SK-N-SH (cell line): ENCODE data around the gene SNRPA1. TPM values are rescaled to one million over a fixed set of nuclear protein-coding genes. Genes with fewer than 3 reads are reported as not detected.
A peak's percentile ranks its signal among the peaks of the same experiment; 100 is the strongest.

Experiments used
- CTCF ChIA-PET: fragments of 300-600, 350-600 bp; formaldehyde crosslinking; extraction: SDS; loops from one replicate; lab custom pipeline; 2021; lab: Yijun Ruan, JAX
- POLR2A ChIA-PET: fragments of 350-600 bp; sonication (Branson Sonifier 250); formaldehyde crosslinking; extraction: SDS; loops from one replicate; lab custom pipeline; 2020; ENCODE audit warnings: antibody characterized with exemption, inconsistent platforms; lab: Yijun Ruan, JAX
- DNase-seq: peaks from one replicate; pipeline ENCODE4 v3.0.0; 2012
- H2AFZ ChIP-seq: fragments of 200-600 bp; sonication (generic); 2 replicates; pipeline ENCODE4 v1.8.1; 2016; ENCODE audit warnings: antibody characterized with exemption, mild to moderate bottlenecking, low read depth
- H3F3A ChIP-seq: fragments of 200-600 bp; sonication (generic); replicated peaks from 2 replicates; pipeline ENCODE3; 2016; ENCODE audit warnings: antibody characterized with exemption, mild to moderate bottlenecking; ENCODE audit not compliant: insufficient read depth
- H3K27ac ChIP-seq, 2 experiments: fragments of 200-500 bp in 1 of 2; fragments of 200-600 bp in 1 of 2; sonication (Bioruptor generic) in 1 of 2; sonication (generic), shearing (Covaris generic) in 1 of 2; 2 replicates each; pipeline versions ENCODE4 v1.5.1 to v1.6.1; 2014 to 2016; ENCODE audit warnings: low read depth in 2 of 2, inconsistent platforms in 1 of 2, low read length in 1 of 2, mild to moderate bottlenecking in 1 of 2, mixed read lengths in 1 of 2
- H3K27me3 ChIP-seq: fragments of 200-600 bp; sonication (generic), shearing (Covaris generic); 2 replicates; pipeline ENCODE4 v1.6.1; 2016; ENCODE audit warnings: mixed run types; ENCODE audit not compliant: insufficient read depth
- H3K36me3 ChIP-seq, 2 experiments: fragments of 200-500 bp in 1 of 2; fragments of 200-600 bp in 1 of 2; sonication (Bioruptor generic) in 1 of 2; sonication (generic) in 1 of 2; replicated peaks in 1 of 2; 2 replicates each; pipeline versions ENCODE3 to v1.5.1; 2014 to 2016; ENCODE audit warnings: low read length in 1 of 2, mild to moderate bottlenecking in 1 of 2; ENCODE audit not compliant: insufficient read depth in 2 of 2, control insufficient read depth in 1 of 2
- H3K4me1 ChIP-seq, 2 experiments: fragments of 200-500 bp in 1 of 2; fragments of 200-600 bp in 1 of 2; sonication (Bioruptor generic) in 1 of 2; sonication (generic), shearing (Covaris generic) in 1 of 2; 2 replicates each; pipeline versions ENCODE4 v1.5.1 to v1.6.1; 2014 to 2016; ENCODE audit warnings: low read depth in 1 of 2, low read length in 1 of 2, mixed run types in 1 of 2; ENCODE audit not compliant: insufficient read depth in 2 of 2, control insufficient read depth in 1 of 2
- H3K4me2 ChIP-seq: fragments of 200-600 bp; sonication (generic), shearing (Covaris generic); 2 replicates; pipeline ENCODE4 v1.6.1; 2017; ENCODE audit warnings: mixed run types
- H3K4me3 ChIP-seq, 2 experiments: fragments of 200-500 bp in 1 of 2; fragments of 200-600 bp in 1 of 2; sonication (Bioruptor generic) in 1 of 2; sonication (generic), shearing (Covaris generic) in 1 of 2; 2 replicates each; pipeline versions ENCODE4 v1.5.1 to v1.8.1; 2014 to 2016; ENCODE audit warnings: low read depth in 2 of 2, inconsistent platforms in 1 of 2, low read length in 1 of 2, mild to moderate bottlenecking in 1 of 2, mixed read lengths in 1 of 2, moderate library complexity in 1 of 2
- H3K79me2 ChIP-seq: fragments of 200-600 bp; sonication (generic); 2 replicates; pipeline ENCODE4 v1.8.1; 2017; ENCODE audit warnings: mild to moderate bottlenecking; ENCODE audit not compliant: insufficient read depth
- H3K9ac ChIP-seq: fragments of 200-600 bp; sonication (generic); 2 replicates; pipeline ENCODE4 v1.6.1; 2017; ENCODE audit warnings: mixed run types
- H3K9me2 ChIP-seq: fragments of 200-600 bp; sonication (generic); 2 replicates; pipeline ENCODE4 v1.6.1; 2017; ENCODE audit warnings: mixed run types
- H3K9me3 ChIP-seq: fragments of 200-600 bp; sonication (generic); 2 replicates; pipeline ENCODE4 v1.6.1; 2017; ENCODE audit warnings: mixed run types, mild to moderate bottlenecking, moderate library complexity
- H4K20me1 ChIP-seq: fragments of 200-600 bp; sonication (generic); 2 replicates; pipeline ENCODE4 v1.6.1; 2017; ENCODE audit warnings: mild to moderate bottlenecking, mixed run types; ENCODE audit not compliant: insufficient read depth
- FOSL2 ChIP-seq: IDR thresholded peaks from 2 replicates; pipeline ENCODE4 v1.4.0; 2012; ENCODE audit warnings: low read depth, mild to moderate bottlenecking, moderate library complexity, borderline replicate concordance
- GATA2 ChIP-seq: sonication (generic); formaldehyde crosslinking; IDR thresholded peaks from 2 replicates; pipeline ENCODE4 v1.5.0; 2020; ENCODE audit warnings: mild to moderate bottlenecking, missing genetic modification reagents
- RCOR1 ChIP-seq: fragments of 150-350 bp; IDR thresholded peaks from 2 replicates; pipeline ENCODE4 v1.6.1; 2017; ENCODE audit warnings: antibody characterized with exemption, low read length
- SMC3 ChIP-seq: IDR thresholded peaks from 2 replicates; pipeline ENCODE4 v1.6.1; 2012; ENCODE audit warnings: low read depth, low read length, improper control_type of control experiment
- TAF1 ChIP-seq: IDR thresholded peaks from 2 replicates; pipeline ENCODE4 v1.6.1; 2012; ENCODE audit warnings: low read depth, mild to moderate bottlenecking, low read length, moderate library complexity, borderline replicate concordance
- TCF12 ChIP-seq: IDR thresholded peaks from 2 replicates; pipeline ENCODE4 v1.4.0; 2012
- WGBS: methylation state at CpG from one replicate; pipeline ENCODE4 v1.1.6; 2017; ENCODE audit warnings: low lambda C conversion rate; 5-methylcytosine and 5-hydroxymethylcytosine counted together
- polyA plus RNA-seq, 3 experiments: library from polyadenylated mRNA; depleted of rRNA; stranded (reverse); fragments of >200 nt; gene quantifications; 2 replicates each; pipeline ENCODE4 v1.2.3, GENCODE V29; 2012
- TF ChIP-seq, protein P1 (sequence below): IDR thresholded peaks from 2 replicates; pipeline ENCODE4 v1.4.0; 2012; ENCODE audit warnings: low read depth, borderline replicate concordance

SNRPA1 gene
- polyA plus RNA-seq, 1 of the 3 experiments (the other 2 are of a cell fraction) = 62.3 TPM

DNA sequence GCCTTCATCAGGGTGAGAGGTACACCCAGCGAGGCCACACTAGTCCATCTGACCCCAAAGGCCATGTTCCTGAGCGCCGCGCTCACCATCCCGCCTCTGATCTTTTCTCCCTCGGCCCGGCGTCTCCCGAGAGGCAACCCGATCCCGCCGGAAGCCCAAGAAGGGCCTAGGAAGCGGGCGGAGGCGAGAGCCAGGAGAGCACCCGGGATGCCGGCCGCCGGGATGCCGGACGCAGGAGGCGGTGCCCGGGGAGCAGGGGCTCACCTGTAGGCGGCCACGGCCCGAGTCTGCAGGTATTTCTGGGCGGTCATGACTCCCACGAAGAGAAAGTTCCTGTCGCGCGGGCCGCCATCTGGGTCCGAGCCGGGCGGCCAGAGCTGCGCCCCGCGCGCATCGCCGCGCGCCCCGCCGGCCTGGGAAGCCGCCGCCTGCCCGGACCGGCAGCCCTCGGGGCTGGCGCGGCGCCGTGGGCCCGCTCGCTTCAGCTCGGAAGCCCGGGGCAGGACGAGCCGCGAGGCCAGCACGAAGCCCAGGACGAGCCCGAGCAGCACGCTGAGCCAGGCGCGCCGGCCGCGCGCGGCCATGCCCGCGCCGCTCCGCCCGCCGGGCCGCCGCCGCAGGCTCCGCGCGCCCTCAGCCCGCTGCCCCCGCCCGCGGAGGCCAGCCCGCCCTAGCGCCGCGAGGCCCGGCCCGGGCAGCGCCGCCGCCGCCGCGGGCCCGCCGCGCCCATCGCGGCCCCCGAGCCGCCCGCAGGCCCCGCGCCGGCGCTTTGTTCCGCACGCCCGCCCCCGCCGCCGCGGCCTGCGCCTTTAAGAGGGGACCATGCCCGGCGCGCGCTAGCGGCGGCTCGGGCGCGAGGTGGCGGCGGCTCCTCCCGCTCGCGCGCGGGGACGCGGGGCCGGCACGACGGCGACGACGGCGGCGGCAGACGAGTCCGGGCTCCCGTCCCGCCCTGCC lies 43.9 kb downstream of the SNRPA1 start:
- H3K27me3 ChIP-seq = no peaks in the 10 kb centered on the region
- H3K36me3 ChIP-seq = peaks cover 0 to 12% of the 10 kb centered on the region in 2 experiments
- peak overlapping the region; percentile 77 for H3K9ac ChIP-seq
- ChIA-PET POLR2A (interaction anchor here (0.6 to 1.8 kb wide), 4 partner anchors 102 to 243 kb away, joined by 3 to 8 read pairs (median 6); no protein-coding TSS in a partner anchor), CTCF (interaction anchor here (0.6 to 12.8 kb wide), 19 partner anchors 8 to 244 kb away, joined by 3 to 190 read pairs (median 3); no protein-coding TSS in a partner anchor)
- peak overlapping the region; percentile 69 to 89 for H3K4me3 ChIP-seq
- no peaks in the 10 kb centered on the region for H3K9me3 ChIP-seq
- under 1% methylated on average over 26 of the region's 150 CpGs for WGBS
- DNase-seq = peak; percentile 68
- H2AFZ ChIP-seq = no peak overlapping the region
- H3F3A ChIP-seq = no peaks in the 10 kb centered on the region
- no peaks in the 10 kb centered on the region for H3K9me2 ChIP-seq
- peak overlapping the region; percentile 36 to 87; a peak in 3 of 4 replicates for H3K27ac ChIP-seq
- H3K4me2 ChIP-seq = peak overlapping the region; percentile 90
- H3K4me1 ChIP-seq = peaks cover 4 to 29% of the 10 kb centered on the region in 2 experiments; a peak in 2 of 4 replicates
- TF ChIP-seq SMC3 (no peak), TAF1 (0 out of 2 replicates have a peak, but pooled peaks have one; percentile 29), RCOR1 (no peak)
- TF ChIP-seq, protein P1, sequence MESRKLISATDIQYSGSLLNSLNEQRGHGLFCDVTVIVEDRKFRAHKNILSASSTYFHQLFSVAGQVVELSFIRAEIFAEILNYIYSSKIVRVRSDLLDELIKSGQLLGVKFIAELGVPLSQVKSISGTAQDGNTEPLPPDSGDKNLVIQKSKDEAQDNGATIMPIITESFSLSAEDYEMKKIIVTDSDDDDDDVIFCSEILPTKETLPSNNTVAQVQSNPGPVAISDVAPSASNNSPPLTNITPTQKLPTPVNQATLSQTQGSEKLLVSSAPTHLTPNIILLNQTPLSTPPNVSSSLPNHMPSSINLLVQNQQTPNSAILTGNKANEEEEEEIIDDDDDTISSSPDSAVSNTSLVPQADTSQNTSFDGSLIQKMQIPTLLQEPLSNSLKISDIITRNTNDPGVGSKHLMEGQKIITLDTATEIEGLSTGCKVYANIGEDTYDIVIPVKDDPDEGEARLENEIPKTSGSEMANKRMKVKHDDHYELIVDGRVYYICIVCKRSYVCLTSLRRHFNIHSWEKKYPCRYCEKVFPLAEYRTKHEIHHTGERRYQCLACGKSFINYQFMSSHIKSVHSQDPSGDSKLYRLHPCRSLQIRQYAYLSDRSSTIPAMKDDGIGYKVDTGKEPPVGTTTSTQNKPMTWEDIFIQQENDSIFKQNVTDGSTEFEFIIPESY = no peak
- peaks cover 46% of the 10 kb centered on the region for H4K20me1 ChIP-seq
- H3K79me2 ChIP-seq = peaks cover 49% of the 10 kb centered on the region

DNA sequence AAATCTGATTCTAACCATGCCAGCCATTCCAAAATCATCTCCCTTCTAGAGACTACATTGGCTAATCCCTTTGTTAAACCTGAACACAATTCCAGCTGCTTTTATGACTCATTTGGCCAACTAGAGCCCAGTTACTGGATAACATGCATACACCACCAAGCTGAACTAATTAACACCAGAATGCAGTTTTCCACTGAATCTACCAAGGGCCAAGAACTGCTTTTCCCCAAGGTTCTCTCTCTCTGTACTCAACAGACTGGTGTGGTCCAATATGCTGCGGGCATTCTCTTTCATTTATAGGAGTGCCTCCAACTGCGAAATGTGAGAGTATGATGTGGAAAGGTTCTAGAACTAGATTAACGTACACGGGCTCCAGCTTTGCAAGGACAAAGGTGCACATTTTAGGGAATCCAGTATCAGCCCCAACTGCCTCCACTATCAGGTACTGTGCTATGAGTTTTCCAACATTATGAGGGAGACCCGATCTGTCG lies 44.7 kb downstream of the SNRPA1 start:
- H2AFZ ChIP-seq = no peak overlapping the region
- no peaks in the 10 kb centered on the region for H3F3A ChIP-seq
- H3K79me2 ChIP-seq = peaks cover 57% of the 10 kb centered on the region
- H3K4me1 ChIP-seq = peaks cover 4 to 25% of the 10 kb centered on the region in 2 experiments; a peak in 2 of 4 replicates
- H3K9me2 ChIP-seq = no peaks in the 10 kb centered on the region
- H4K20me1 ChIP-seq = peaks cover 54% of the 10 kb centered on the region
- peak; percentile 52; the same call in 1 of the 2 replicates for TF ChIP-seq TCF12
- TF ChIP-seq GATA2 = no peak
- TF ChIP-seq FOSL2 = peak; percentile 52; the same call in 1 of the 2 replicates
- TF ChIP-seq, protein P1 = no peak
- H3K36me3 ChIP-seq = peaks cover 0 to 18% of the 10 kb centered on the region in 2 experiments
- peak overlapping the region; percentile 69 to 89 for H3K4me3 ChIP-seq
- no peaks in the 10 kb centered on the region for H3K27me3 ChIP-seq
- no peak for DNase-seq
- H3K4me2 ChIP-seq = peak overlapping the region; percentile 90
- H3K9ac ChIP-seq = peak overlapping the region; percentile 77
- WGBS = 12% methylated on average over 6 of the region's 6 CpGs
- ChIA-PET CTCF (interaction anchor here (0.8 to 12.8 kb wide), 10 partner anchors 8 to 235 kb away, joined by 3 to 190 read pairs (median 4); no protein-coding TSS in a partner anchor), POLR2A (interaction anchor here (0.9 kb wide), 1 partner anchor 49 kb away, joined by 3 read pairs; no protein-coding TSS in a partner anchor)
- no peaks in the 10 kb centered on the region for H3K9me3 ChIP-seq
- H3K27ac ChIP-seq = peak overlapping the region; percentile 36 to 87; a peak in 3 of 4 replicates
